ENCODE measurements around the gene IL17RE. TPM values are rescaled to one million over a fixed set of nuclear protein-coding genes. Genes with fewer than 3 reads are reported as not detected.
"Not testable (repeated sequence)": the region's sequence is repeated elsewhere in the genome, so short reads cannot be mapped to it uniquely, and the experiment has no call there.

Gene IL17RE
- total and polyA plus RNA-seq, 12 donors, result 0.22 to 4.3 (median 1.5) TPM

- Histone ChIP-seq H3K36me3 (replicated peaks in 1 of 2) (peaks cover 0 to 25% of the 10 kb centered on the region in 2 donors), H3K4me1 (replicated peaks in 1 of 2) (peaks cover 21 to 24% of the 10 kb centered on the region in 2 donors), H3K27me3 (no peaks in the 10 kb centered on the region), H3K27ac (peak overlapping the region in 1 of 5 donors; percentile 94), H3K4me3 (peak overlapping the region in 1 of 4 donors; percentile 59), H3K9me3 (replicated peaks in 1 of 3) (no peaks in the 10 kb centered on the region)
- 40 to 64% (median 52%) methylated on average over 4 of the region's 4 CpGs for WGBS, 4 donors
- intact Hi-C loops (cut with DNase I), result no loop called here
- TF ChIP-seq POLR2A (IDR thresholded peaks at IDR 0.05) (no peak), CTCF (IDR thresholded peaks at IDR 0.05) (no peak)
- no peak for DNase-seq
These were observed 32.3 kb downstream of the IL17RE start for GRCh38 chr3:9934993-9935392.

GRCh38 chr3:9935966-9936510 is 33.4 kb downstream of the IL17RE start:
- intact Hi-C loops (cut with DNase I), result no loop called here
- H3K4me3 ChIP-seq, result no peak overlapping the region
- peaks cover 0 to 20% of the 10 kb centered on the region in 2 donors for H3K36me3 ChIP-seq (replicated peaks in 1 of 2)
- 81 to 86% (median 83%) methylated on average over 5 of the region's 5 CpGs for WGBS, 4 donors
- no peak for TF ChIP-seq CTCF (IDR thresholded peaks at IDR 0.05)
- H3K27me3 ChIP-seq, result no peaks in the 10 kb centered on the region
- H3K4me1 ChIP-seq (replicated peaks in 1 of 2), result peaks cover 21 to 24% of the 10 kb centered on the region in 2 donors
- H3K27ac ChIP-seq, result no peak overlapping the region
- H3K9me3 ChIP-seq (replicated peaks in 1 of 3), result no peaks in the 10 kb centered on the region
- DNase-seq, result no peak

- peaks cover 0 to 20% of the 10 kb centered on the region in 2 donors for H3K36me3 ChIP-seq (replicated peaks in 1 of 2)
- H3K4me1 ChIP-seq (replicated peaks in 1 of 2), result peaks cover 17 to 21% of the 10 kb centered on the region in 2 donors
- no peak overlapping the region for H3K27ac ChIP-seq
- no peaks in the 10 kb centered on the region for H3K9me3 ChIP-seq (replicated peaks in 1 of 3)
- WGBS, 4 donors, result 91 to 96% (median 91%) methylated on average over 6 to 13 of the region's 13 CpGs
- no peaks in the 10 kb centered on the region for H3K27me3 ChIP-seq
- TF ChIP-seq CTCF (IDR thresholded peaks at IDR 0.05), result no peak
- TF ChIP-seq POLR2A (IDR thresholded peaks at IDR 0.05), result no peak
- intact Hi-C loops (cut with DNase I), result no loop called here
- no peak overlapping the region for H3K4me3 ChIP-seq
- DNase-seq, result no peak
These were observed 35.0 kb downstream of the IL17RE start for GRCh38 chr3:9937486-9938238.

- WGBS, 4 donors, result 94 to 98% (median 96%) methylated on average over 2 of the region's 2 CpGs
- Histone ChIP-seq H3K27me3 (no peaks in the 10 kb centered on the region), H3K36me3 (replicated peaks in 1 of 2) (peaks cover 0 to 20% of the 10 kb centered on the region in 2 donors), H3K4me1 (replicated peaks in 1 of 2) (peaks cover 15 to 16% of the 10 kb centered on the region in 2 donors), H3K4me3 (no peak overlapping the region), H3K27ac (no peak overlapping the region), H3K9me3 (replicated peaks in 1 of 3) (no peaks in the 10 kb centered on the region)
- no peak for DNase-seq
- TF ChIP-seq CTCF (IDR thresholded peaks at IDR 0.05) (no peak), POLR2A (IDR thresholded peaks at IDR 0.05) (no peak)
- intact Hi-C loops (cut with DNase I), result no loop called here
These were observed 36.3 kb downstream of the IL17RE start for GRCh38 chr3:9938966-9939365.

- H3K36me3 ChIP-seq (replicated peaks in 1 of 2), result peaks cover 0 to 20% of the 10 kb centered on the region in 2 donors
- H3K4me3 ChIP-seq; H3K27ac ChIP-seq; DNase-seq; H3K9me3 ChIP-seq (replicated peaks in 1 of 3); H3K4me1 ChIP-seq (replicated peaks in 1 of 2); H3K27me3 ChIP-seq: not testable (repeated sequence)
- intact Hi-C loops (cut with DNase I), result loop anchor here in 1 of 2 donors (10.0 kb wide), 1 partner anchor 215 kb away; no protein-coding TSS in a partner anchor
- 80 to 94% (median 93%) methylated on average over 4 to 26 of the region's 32 CpGs; no CpG with 5 or more reads in 1 of the 4 donors for WGBS, 4 donors
These were observed 37.3 kb downstream of the IL17RE start for GRCh38 chr3:9939906-9940305.
